Calu3 (cell line): Measurements from ENCODE around the gene BTC. TPM values are rescaled to one million over a fixed set of nuclear protein-coding genes. Genes with fewer than 3 reads are reported as not detected.
"Not testable (repeated sequence)": the region's sequence is repeated elsewhere in the genome, so short reads cannot be mapped to it uniquely, and the experiment has no call there.

Experiments
- BruUV-seq: library from RNA; stranded (reverse); fragments of 400-500 nt; replicated peaks from 2 replicates; lab custom pipeline; 2021; lab: Mats Ljungman, UMichigan
- CTCF ChIA-PET: fragments of 300-600 bp; sonication (Branson Sonifier 250); formaldehyde crosslinking; loops from one replicate; lab custom pipeline; 2022; ENCODE audit warnings: antibody characterized with exemption; lab: Charles Lee
- DNase-seq: peaks from one replicate; pipeline ENCODE4 v3.0.0; 2022
- H3K27ac Mint-ChIP-seq: one replicate; pipeline ENCODE4 v1.8.0; 2022; ENCODE audit warnings: mixed read lengths; ENCODE audit not compliant: unreplicated experiment
- H3K27me3 Mint-ChIP-seq: one replicate; pipeline ENCODE4 v1.8.0; 2022; ENCODE audit warnings: mixed read lengths; ENCODE audit not compliant: unreplicated experiment
- H3K36me3 Mint-ChIP-seq: one replicate; pipeline ENCODE4 v1.8.0; 2022; ENCODE audit warnings: mild to moderate bottlenecking, moderate library complexity, mixed read lengths; ENCODE audit not compliant: insufficient read depth, unreplicated experiment
- H3K4me1 Mint-ChIP-seq: one replicate; pipeline ENCODE4 v1.8.0; 2022; ENCODE audit warnings: mild to moderate bottlenecking, low read depth, mixed read lengths; ENCODE audit not compliant: unreplicated experiment
- H3K4me3 Mint-ChIP-seq: one replicate; pipeline ENCODE4 v1.8.0; 2022; ENCODE audit warnings: mild to moderate bottlenecking, low read depth, moderate library complexity, mixed read lengths; ENCODE audit not compliant: unreplicated experiment
- H3K9me3 Mint-ChIP-seq: one replicate; pipeline ENCODE4 v1.8.0; 2022; ENCODE audit warnings: low read depth, mixed read lengths; ENCODE audit not compliant: unreplicated experiment
- intact Hi-C: fragments of 100-400 bp; cut with micrococcal nuclease; formaldehyde crosslinking; loops from one replicate; pipeline ENCODE4 v1.10.0; 2022; ENCODE audit not compliant: unreplicated experiment
- total RNA-seq: library from RNA; stranded (reverse); gene quantifications from 2 replicates; pipeline ENCODE4 v1.2.3, GENCODE V29; 2022
- TF ChIP-seq, protein P1 (sequence below): fragments of 200-600 bp; IDR thresholded peaks from one replicate; pipeline ENCODE4 v1.8.0; 2022; ENCODE audit warnings: antibody characterized with exemption; ENCODE audit not compliant: unreplicated experiment

Gene BTC
- total RNA-seq, 1 experiment from 2014 or later: 8.1 TPM

DNA sequence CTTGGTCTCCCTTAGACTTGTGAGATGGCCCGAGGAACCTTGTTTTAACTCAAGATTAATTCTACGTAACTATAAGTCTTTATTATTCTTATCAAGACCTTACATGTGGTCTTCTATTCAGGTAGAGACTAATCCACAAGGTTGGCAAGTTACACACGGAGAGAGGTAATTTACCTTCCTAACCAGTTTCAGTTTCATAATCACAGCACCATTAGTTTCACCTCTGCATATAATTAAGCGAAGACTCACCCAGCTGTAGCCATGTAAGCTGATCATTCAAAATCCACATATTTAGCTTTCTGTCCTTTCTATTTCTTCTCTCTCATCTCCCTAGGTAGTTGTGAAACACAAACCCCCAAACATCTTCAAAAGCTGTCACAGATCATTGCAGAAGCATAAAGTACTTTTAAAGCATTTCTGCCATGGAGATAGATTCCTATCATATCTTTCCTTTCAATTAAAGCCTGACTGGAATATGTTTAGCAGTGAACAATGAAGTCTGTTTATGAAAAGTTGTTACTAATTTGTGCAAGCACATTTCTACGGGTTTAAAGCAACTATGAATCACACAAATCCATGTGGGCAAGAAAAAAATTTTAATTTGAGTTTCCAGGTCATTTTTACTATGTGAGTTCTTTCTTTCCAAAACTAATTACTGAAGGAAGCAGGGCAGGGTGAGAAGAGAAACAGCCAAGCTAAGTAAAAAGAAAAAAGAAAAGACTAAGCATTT lies 78.5 kb downstream of the BTC start:
- DNase-seq: no peak
- CTCF ChIA-PET: no interaction called here
- intact Hi-C loops: no loop called here
- H3K9me3 Mint-ChIP-seq: peaks cover 10% of the 10 kb centered on the region
- H3K4me1 Mint-ChIP-seq: no peaks in the 10 kb centered on the region
- peaks cover 23% of the 10 kb centered on the region for H3K27me3 Mint-ChIP-seq
- no peaks in the 10 kb centered on the region for H3K36me3 Mint-ChIP-seq
- no TSS peak for BruUV-seq
- TF ChIP-seq, protein P1, sequence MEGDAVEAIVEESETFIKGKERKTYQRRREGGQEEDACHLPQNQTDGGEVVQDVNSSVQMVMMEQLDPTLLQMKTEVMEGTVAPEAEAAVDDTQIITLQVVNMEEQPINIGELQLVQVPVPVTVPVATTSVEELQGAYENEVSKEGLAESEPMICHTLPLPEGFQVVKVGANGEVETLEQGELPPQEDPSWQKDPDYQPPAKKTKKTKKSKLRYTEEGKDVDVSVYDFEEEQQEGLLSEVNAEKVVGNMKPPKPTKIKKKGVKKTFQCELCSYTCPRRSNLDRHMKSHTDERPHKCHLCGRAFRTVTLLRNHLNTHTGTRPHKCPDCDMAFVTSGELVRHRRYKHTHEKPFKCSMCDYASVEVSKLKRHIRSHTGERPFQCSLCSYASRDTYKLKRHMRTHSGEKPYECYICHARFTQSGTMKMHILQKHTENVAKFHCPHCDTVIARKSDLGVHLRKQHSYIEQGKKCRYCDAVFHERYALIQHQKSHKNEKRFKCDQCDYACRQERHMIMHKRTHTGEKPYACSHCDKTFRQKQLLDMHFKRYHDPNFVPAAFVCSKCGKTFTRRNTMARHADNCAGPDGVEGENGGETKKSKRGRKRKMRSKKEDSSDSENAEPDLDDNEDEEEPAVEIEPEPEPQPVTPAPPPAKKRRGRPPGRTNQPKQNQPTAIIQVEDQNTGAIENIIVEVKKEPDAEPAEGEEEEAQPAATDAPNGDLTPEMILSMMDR: no peak
- no peak overlapping the region for H3K27ac Mint-ChIP-seq
- H3K4me3 Mint-ChIP-seq: no peak overlapping the region

DNA sequence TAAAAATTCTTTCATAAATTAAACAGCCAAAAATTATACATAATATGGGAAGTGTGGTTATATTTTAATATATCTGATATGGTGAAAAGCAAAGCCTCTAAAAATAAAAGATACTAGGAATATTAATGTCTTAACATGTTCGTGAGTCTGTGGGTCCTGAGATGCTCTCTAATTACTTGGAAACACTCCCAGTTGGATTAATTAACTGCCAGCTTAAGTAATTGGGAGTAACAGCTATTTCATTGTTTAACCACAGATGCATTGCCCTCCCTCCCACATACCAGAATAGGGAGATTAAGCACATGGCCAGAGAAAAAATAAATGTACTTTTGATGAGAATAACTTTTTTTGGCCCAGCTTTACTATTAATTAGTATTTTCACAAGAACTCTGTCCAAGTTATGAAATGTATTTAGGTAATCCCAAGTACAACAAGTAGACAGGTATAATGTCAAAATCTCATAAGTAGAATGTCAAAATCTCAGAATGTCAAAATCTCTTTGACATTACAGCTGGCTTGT lies 79.7 kb downstream of the BTC start:
- peaks cover 11% of the 10 kb centered on the region for H3K9me3 Mint-ChIP-seq
- H3K27me3 Mint-ChIP-seq: peaks cover 31% of the 10 kb centered on the region
- CTCF ChIA-PET: no interaction called here
- no TSS peak for BruUV-seq
- H3K4me3 Mint-ChIP-seq: no peak overlapping the region
- no peak for DNase-seq
- no peaks in the 10 kb centered on the region for H3K4me1 Mint-ChIP-seq
- TF ChIP-seq, protein P1: no peak
- H3K27ac Mint-ChIP-seq: no peak overlapping the region
- intact Hi-C loops: no loop called here
- no peaks in the 10 kb centered on the region for H3K36me3 Mint-ChIP-seq

DNA sequence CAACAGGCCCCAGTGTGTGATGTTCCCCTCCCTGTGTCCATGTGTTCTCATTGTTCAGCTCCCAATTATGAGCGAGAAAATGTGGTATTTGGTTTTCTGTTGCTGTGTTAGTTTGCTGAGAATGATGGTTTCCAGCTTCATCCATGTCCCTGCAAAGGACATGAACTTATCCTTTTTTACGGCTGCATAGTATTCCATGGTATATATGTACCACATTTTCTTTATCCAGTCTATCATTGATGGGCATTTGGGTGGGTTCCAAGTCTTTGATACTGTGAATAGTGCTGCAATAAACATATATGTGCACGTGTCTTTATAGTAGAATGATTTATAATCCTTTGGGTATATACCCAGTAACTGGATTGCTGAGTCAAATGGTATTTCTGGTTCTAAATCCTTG lies 86.2 kb downstream of the BTC start:
- intact Hi-C loops, DNase-seq, H3K27ac Mint-ChIP-seq, CTCF ChIA-PET, H3K4me1 Mint-ChIP-seq, H3K36me3 Mint-ChIP-seq, BruUV-seq, H3K4me3 Mint-ChIP-seq: not testable (repeated sequence)
- Mint-ChIP-seq H3K9me3 (peaks cover 11% of the 10 kb centered on the region), H3K27me3 (peaks cover 60% of the 10 kb centered on the region)

Other genes starting within 250 kb of the BTC start
- gene PARM1, start 138.6 kb upstream of the BTC start, total RNA-seq: 4.4 and 6.5 TPM in 2 replicates